HepG2 (cell line): ENCODE data around the gene CUL2. TPM values are rescaled to one million over a fixed set of nuclear protein-coding genes. Genes with fewer than 3 reads are reported as not detected.

Experiments used
- ATAC-seq: fragments of 200-7000 bp; cut with Tn5 transposase; 3 replicates; pipeline ENCODE4 v1.9.1; 2020; ENCODE audit warnings: mild to moderate bottlenecking, moderate library complexity
- BruUV-seq: library from RNA; stranded (reverse); fragments of 400-500 nt; replicated peaks from 2 replicates; lab custom pipeline; 2021; lab: Mats Ljungman, UMichigan
- CTCF ChIA-PET: fragments of 300-600 bp; formaldehyde crosslinking; extraction: SDS; loops from one replicate; lab custom pipeline; 2021; ENCODE audit warnings: low total read pairs, inconsistent platforms, low intra/inter-chr PET ratio; lab: Yijun Ruan, JAX
- POLR2A ChIA-PET: fragments of 350-600 bp; sonication (Branson Sonifier 250); formaldehyde crosslinking; loops from one replicate; lab custom pipeline; 2020; ENCODE audit warnings: antibody characterized with exemption, inconsistent platforms; lab: Yijun Ruan, JAX
- DNase-seq: peaks from one replicate; pipeline ENCODE4 v3.0.0-alpha.2; 2015; ENCODE audit warnings: low spot score
- FAIRE-seq: peaks from 3 replicates; lab custom pipeline; 2011; peaks lifted over from hg19 to GRCh38; lab: Jason Lieb, UNC
- H2AFZ ChIP-seq: one replicate; pipeline ENCODE4 v1.6.1; 2011; ENCODE audit warnings: low read length, inconsistent platforms
- H3K27ac ChIP-seq: fragments of 300-600 bp; 3 replicates; pipeline ENCODE4 v1.8.0; 2011; ENCODE audit warnings: mixed run types, mild to moderate bottlenecking, mixed read lengths, low read length, inconsistent platforms; ENCODE audit not compliant: insufficient read depth; ENCODE audit errors: extremely low read length
- H3K27me3 ChIP-seq, 2 experiments: fragments of 200-600 bp in 1 of 2; 2 replicates in 1 of 2; 3 replicates in 1 of 2; pipeline versions ENCODE4 v1.6.0 to v1.8.0; 2011; ENCODE audit warnings: low read length in 2 of 2, mild to moderate bottlenecking in 2 of 2, moderate library complexity in 2 of 2, inconsistent platforms in 1 of 2; ENCODE audit not compliant: insufficient read depth in 2 of 2, control insufficient read depth in 1 of 2
- H3K36me3 ChIP-seq, 2 experiments: fragments of 200-600 bp in 1 of 2; replicated peaks in 1 of 2; 2 replicates in 1 of 2; 3 replicates in 1 of 2; pipeline versions ENCODE4 v1.5.1 to v1.8.0; 2011; ENCODE audit warnings: low read length in 2 of 2, inconsistent platforms in 1 of 2; ENCODE audit not compliant: insufficient read depth in 2 of 2, control insufficient read depth in 1 of 2
- H3K4me1 ChIP-seq: 2 replicates; pipeline ENCODE4 v1.5.1; 2012; ENCODE audit warnings: low read length, inconsistent platforms; ENCODE audit not compliant: insufficient read depth
- H3K4me2 ChIP-seq: 2 replicates; pipeline ENCODE4 v1.6.0; 2011; ENCODE audit warnings: low read depth, low read length, inconsistent platforms
- H3K4me3 ChIP-seq, 3 experiments: fragments of 200-600 bp in 1 of 3; sonication (generic), shearing (Covaris generic) in 1 of 3; replicated peaks in 1 of 3; 2 replicates each; pipeline ENCODE4 v1.5.1; 2011 to 2016; ENCODE audit warnings: low read length in 3 of 3, inconsistent platforms in 2 of 3, low read depth in 2 of 3, mild to moderate bottlenecking in 2 of 3, control low read depth in 1 of 3, mixed read lengths in 1 of 3; ENCODE audit not compliant: insufficient read depth in 1 of 3
- H3K79me2 ChIP-seq: one replicate; pipeline ENCODE4 v1.6.1; 2011; ENCODE audit warnings: low read length, inconsistent platforms; ENCODE audit not compliant: insufficient read depth
- H3K9ac ChIP-seq: 2 replicates; pipeline ENCODE4 v1.6.0; 2011; ENCODE audit warnings: mild to moderate bottlenecking, low read depth, low read length, inconsistent platforms; ENCODE audit not compliant: insufficient read depth
- H3K9me3 ChIP-seq: 2 replicates; pipeline ENCODE4 v1.5.1; 2012; ENCODE audit warnings: mild to moderate bottlenecking, low read length
- H4K20me1 ChIP-seq: 2 replicates; pipeline ENCODE4 v1.6.0; 2011; ENCODE audit warnings: inconsistent platforms, mild to moderate bottlenecking, low read length, moderate library complexity; ENCODE audit not compliant: insufficient read depth
- ARHGAP35 ChIP-seq: sonication (generic); formaldehyde crosslinking; IDR thresholded peaks from 2 replicates; pipeline ENCODE4 v1.9.0; 2022; ENCODE audit warnings: mild to moderate bottlenecking, inconsistent platforms, moderate library complexity, missing genetic modification reagents, borderline replicate concordance
- ARNTL ChIP-seq: sonication (generic); formaldehyde crosslinking; IDR thresholded peaks from 2 replicates; pipeline ENCODE4 v1.4.0; 2020; ENCODE audit warnings: mild to moderate bottlenecking, missing genetic modification reagents
- ATF4 ChIP-seq, 2 experiments: fragments of 450-650 bp in 1 of 2; sonication (generic) in 1 of 2; formaldehyde crosslinking; IDR thresholded peaks; 2 replicates each; pipeline versions ENCODE4 v1.5.0 to v1.8.0; 2020 to 2022; ENCODE audit warnings: mild to moderate bottlenecking in 1 of 2, missing genetic modification reagents in 1 of 2
- ERF ChIP-seq: IDR thresholded peaks from 2 replicates; pipeline ENCODE4 v1.6.1; 2018; ENCODE audit warnings: missing biosample characterization, missing genetic modification reagents
- HOXA9 ChIP-seq: sonication (generic); formaldehyde crosslinking; IDR thresholded peaks from 2 replicates; pipeline ENCODE4 v1.8.1; 2022; ENCODE audit warnings: missing genetic modification reagents, mild to moderate bottlenecking, moderate library complexity, borderline replicate concordance
- KDM5A ChIP-seq: fragments of 200-600 bp; sonication (generic); IDR thresholded peaks from 2 replicates; pipeline ENCODE4 v1.7.0; 2018; ENCODE audit warnings: antibody characterized with exemption, mild to moderate bottlenecking, low read length, borderline replicate concordance
- KMT2A ChIP-seq: sonication (generic); formaldehyde crosslinking; IDR thresholded peaks from 2 replicates; pipeline ENCODE4 v1.4.0; 2020; ENCODE audit warnings: missing genetic modification reagents
- MEIS1 ChIP-seq: sonication (generic); formaldehyde crosslinking; IDR thresholded peaks from 2 replicates; pipeline ENCODE4 v1.9.0; 2021; ENCODE audit warnings: mild to moderate bottlenecking, missing genetic modification reagents, moderate library complexity, borderline replicate concordance
- MTF2 ChIP-seq: sonication (generic); formaldehyde crosslinking; IDR thresholded peaks from 2 replicates; pipeline ENCODE4 v1.5.0; 2020; ENCODE audit warnings: missing genetic modification reagents, borderline replicate concordance
- PRPF4 ChIP-seq: fragments of 200-400 bp; formaldehyde crosslinking; IDR thresholded peaks from 2 replicates; pipeline ENCODE4 v1.6.1; 2016; ENCODE audit warnings: low read length, low read depth; ENCODE audit not compliant: poor library complexity, severe bottlenecking
- RORA ChIP-seq: sonication (generic); formaldehyde crosslinking; IDR thresholded peaks from 2 replicates; pipeline ENCODE4 v1.5.0; 2020; ENCODE audit warnings: mild to moderate bottlenecking, missing genetic modification reagents, moderate library complexity
- SKI ChIP-seq: fragments of 450-650 bp; IDR thresholded peaks from one replicate; pipeline ENCODE4 v1.6.1; 2018; ENCODE audit warnings: mild to moderate bottlenecking; ENCODE audit not compliant: partially characterized antibody
- SP140L ChIP-seq: sonication (generic); formaldehyde crosslinking; IDR thresholded peaks from 2 replicates; pipeline ENCODE4 v1.4.0; 2020; ENCODE audit warnings: missing genetic modification reagents, borderline replicate concordance
- TERF1 ChIP-seq: sonication (generic); formaldehyde crosslinking; IDR thresholded peaks from 2 replicates; pipeline ENCODE4 v1.8.0; 2022; ENCODE audit warnings: mild to moderate bottlenecking, missing genetic modification reagents, moderate library complexity
- ZNF296 ChIP-seq: sonication (generic); formaldehyde crosslinking; conservative IDR thresholded peaks from 2 replicates; pipeline ENCODE4 v1.5.0; 2020; ENCODE audit warnings: mild to moderate bottlenecking, missing genetic modification reagents
- ZNF30 ChIP-seq: sonication (generic); formaldehyde crosslinking; IDR thresholded peaks from 2 replicates; pipeline ENCODE4 v1.5.0; 2020; ENCODE audit warnings: mild to moderate bottlenecking, missing genetic modification reagents
- ZNF672 ChIP-seq: sonication (generic); formaldehyde crosslinking; IDR thresholded peaks from 2 replicates; pipeline ENCODE4 v1.8.1; 2022; ENCODE audit warnings: missing genetic modification reagents
- ZSCAN9 ChIP-seq: IDR thresholded peaks from 2 replicates; pipeline ENCODE4 v1.6.1; 2016; ENCODE audit warnings: borderline replicate concordance
- WGBS: methylation state at CpG from one replicate; pipeline ENCODE4 v1.1.6; 2017; ENCODE audit warnings: low lambda C conversion rate; 5-methylcytosine and 5-hydroxymethylcytosine counted together
- in situ Hi-C: cut with HindIII; loops from 2 replicates; pipeline ENCODE4 v1.10.0; 2017; ENCODE audit warnings: low pct_unique_long_range_greater_than_20kb; ENCODE audit not compliant: extremely low pct_ligation_motif_present
- intact Hi-C: fragments of 100-400 bp; cut with micrococcal nuclease; formaldehyde crosslinking; loops from one replicate; pipeline ENCODE4 v1.10.0; 2022; ENCODE audit not compliant: unreplicated experiment
- polyA plus RNA-seq, 8 experiments: library from polyadenylated mRNA; depleted of rRNA in 3 of 8; stranded (reverse) in 7 of 8; unstranded in 1 of 8; fragments of >200 nt; fragmentation: Illumina TruSeq in 4 of 8; extraction: Trizol in 4 of 8; gene quantifications; 2 replicates each; pipeline versions ENCODE4 v1.2.1 to v1.2.3, GENCODE V29; 2011 to 2016; ENCODE audit warnings: low read depth in 4 of 8, missing spikeins in 1 of 8, mixed read lengths in 1 of 8; ENCODE audit not compliant: insufficient read depth in 1 of 8
- total RNA-seq, 5 experiments: library from RNA; depleted of rRNA; stranded (reverse); fragments of >200 nt; fragmentation: Illumina TruSeq; extraction: Trizol; gene quantifications; 2 replicates each; pipeline ENCODE4 v1.2.3, GENCODE V29; 2016; ENCODE audit warnings: low read depth in 1 of 5
- TF ChIP-seq, protein P1 (sequence below): IDR thresholded peaks from 2 replicates; pipeline ENCODE4 v1.6.1; 2016; ENCODE audit warnings: low read depth, borderline replicate concordance

The CUL2 gene
- total and polyA plus RNA-seq, 2 of the 13 experiments (the other 11 are each of a cell fraction or from before 2014, with no cell fraction given), result 9.6 to 33.1 TPM

- Histone ChIP-seq H3K4me3 (no peak overlapping the region), H2AFZ (no peak overlapping the region), H3K9ac (no peak overlapping the region), H3K27me3 (no peaks in the 10 kb centered on the region), H3K4me2 (no peak overlapping the region), H3K79me2 (no peaks in the 10 kb centered on the region), H4K20me1 (no peaks in the 10 kb centered on the region), H3K4me1 (no peaks in the 10 kb centered on the region), H3K27ac (no peak overlapping the region), H3K9me3 (no peaks in the 10 kb centered on the region), H3K36me3 (peaks cover 7 to 38% of the 10 kb centered on the region in 2 experiments)
- TF ChIP-seq ZNF672 (no peak), ZNF296 (CRISPR knock-in tag) (no peak), RORA (CRISPR knock-in tag) (no peak), ERF (CRISPR knock-in tag) (no peak), ZSCAN9 (CRISPR knock-in tag) (no peak)
- BruUV-seq, result no TSS peak
- in situ Hi-C loops, result no loop called here
- POLR2A ChIA-PET, result no interaction called here
- intact Hi-C loops, result no loop called here
- FAIRE-seq, result no peak
- no peak for DNase-seq
- CTCF ChIA-PET, result no interaction called here
- 93% methylated on average over 5 of the region's 5 CpGs for WGBS
- ATAC-seq, result no peak
Observed at GRCh38 chr10:35056686-35057085, 33.5 kb downstream of the CUL2 start.

DNA sequence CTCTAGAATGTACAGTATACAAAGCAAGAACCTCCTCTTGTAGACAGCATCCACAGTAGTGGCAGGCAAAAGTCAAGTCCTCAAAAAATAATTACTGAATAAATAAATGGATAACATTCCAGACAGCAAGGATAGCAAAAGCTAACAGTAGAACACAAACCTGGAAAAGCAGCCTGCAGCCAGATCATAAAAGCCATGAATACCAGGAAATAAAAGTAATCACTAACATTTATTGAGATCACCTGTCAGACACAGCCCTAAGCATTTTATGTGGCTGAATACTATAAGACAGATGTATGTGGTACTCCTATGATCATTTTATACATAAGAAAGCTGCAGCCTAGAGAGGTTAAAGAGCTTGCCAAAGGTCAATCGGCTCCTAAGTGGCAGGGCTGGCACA is 34.0 kb downstream of the CUL2 start:
- intact Hi-C loops (no loop called here), in situ Hi-C loops (no loop called here)
- Histone ChIP-seq H2AFZ (no peak overlapping the region), H3K9me3 (no peaks in the 10 kb centered on the region), H3K36me3 (peaks cover 7 to 37% of the 10 kb centered on the region in 2 experiments), H3K4me3 (no peak overlapping the region), H3K27me3 (no peaks in the 10 kb centered on the region), H4K20me1 (no peaks in the 10 kb centered on the region), H3K4me2 (no peak overlapping the region), H3K27ac (no peak overlapping the region), H3K9ac (no peak overlapping the region), H3K4me1 (no peaks in the 10 kb centered on the region), H3K79me2 (no peaks in the 10 kb centered on the region)
- WGBS, result 100% methylated on average over 1 of the region's 1 CpG
- ChIA-PET CTCF (no interaction called here), POLR2A (no interaction called here)
- FAIRE-seq, result no peak
- no peak for ATAC-seq
- no TSS peak for BruUV-seq
- DNase-seq, result no peak
- no peak for TF ChIP-seq ARNTL (CRISPR knock-in tag)
- TF ChIP-seq ZNF30 (CRISPR knock-in tag), result no peak
- TF ChIP-seq MEIS1 (CRISPR knock-in tag), result no peak
- no peak for TF ChIP-seq TERF1 (CRISPR knock-in tag)
- TF ChIP-seq ATF4 (CRISPR knock-in tag; IDR thresholded peaks at IDR 0.05), result no peak
- TF ChIP-seq HOXA9 (CRISPR knock-in tag), result no peak
- no peak for TF ChIP-seq KDM5A
- TF ChIP-seq MTF2 (CRISPR knock-in tag), result no peak
- no peak for TF ChIP-seq ARHGAP35 (CRISPR knock-in tag)
- no peak for TF ChIP-seq PRPF4
- no peak for TF ChIP-seq SP140L (CRISPR knock-in tag)
- no peak for TF ChIP-seq KMT2A (CRISPR knock-in tag)
- no peak for TF ChIP-seq SKI
- TF ChIP-seq, protein P1, sequence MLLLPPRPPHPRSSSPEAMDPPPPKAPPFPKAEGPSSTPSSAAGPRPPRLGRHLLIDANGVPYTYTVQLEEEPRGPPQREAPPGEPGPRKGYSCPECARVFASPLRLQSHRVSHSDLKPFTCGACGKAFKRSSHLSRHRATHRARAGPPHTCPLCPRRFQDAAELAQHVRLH (CRISPR knock-in tag), result no peak
